Left forelimb (tissue), 1 donor: Measurements from ENCODE around the gene SUDS3.

ENCODE experiments used
- DNase-seq: peaks from one replicate; pipeline ENCODE4 v3.0.0-alpha.2; 2018; ENCODE audit warnings: low spot score

Gene SUDS3

DNA sequence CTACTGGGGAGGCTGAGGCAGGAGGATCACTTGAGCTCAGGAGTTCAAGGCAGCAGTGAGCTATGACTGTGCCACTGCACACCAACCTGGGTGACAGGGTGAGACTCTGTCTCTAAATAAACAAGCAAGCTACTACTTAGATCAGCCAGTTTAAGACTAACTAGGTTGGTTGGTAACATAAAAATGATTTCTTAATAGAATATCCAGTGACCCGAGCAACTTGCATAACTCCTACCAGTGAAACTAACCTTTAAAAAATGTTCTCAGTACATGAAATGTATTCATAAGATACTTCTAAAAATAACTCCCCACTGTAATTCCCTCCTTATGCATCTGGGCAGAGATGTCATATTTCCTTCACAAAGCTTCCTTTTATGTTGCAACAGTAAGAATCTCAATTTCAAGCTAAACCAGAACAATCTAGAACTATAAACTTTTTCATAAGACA lies 19.5 kb upstream of the SUDS3 start:
- DNase-seq, result no peak

DNA sequence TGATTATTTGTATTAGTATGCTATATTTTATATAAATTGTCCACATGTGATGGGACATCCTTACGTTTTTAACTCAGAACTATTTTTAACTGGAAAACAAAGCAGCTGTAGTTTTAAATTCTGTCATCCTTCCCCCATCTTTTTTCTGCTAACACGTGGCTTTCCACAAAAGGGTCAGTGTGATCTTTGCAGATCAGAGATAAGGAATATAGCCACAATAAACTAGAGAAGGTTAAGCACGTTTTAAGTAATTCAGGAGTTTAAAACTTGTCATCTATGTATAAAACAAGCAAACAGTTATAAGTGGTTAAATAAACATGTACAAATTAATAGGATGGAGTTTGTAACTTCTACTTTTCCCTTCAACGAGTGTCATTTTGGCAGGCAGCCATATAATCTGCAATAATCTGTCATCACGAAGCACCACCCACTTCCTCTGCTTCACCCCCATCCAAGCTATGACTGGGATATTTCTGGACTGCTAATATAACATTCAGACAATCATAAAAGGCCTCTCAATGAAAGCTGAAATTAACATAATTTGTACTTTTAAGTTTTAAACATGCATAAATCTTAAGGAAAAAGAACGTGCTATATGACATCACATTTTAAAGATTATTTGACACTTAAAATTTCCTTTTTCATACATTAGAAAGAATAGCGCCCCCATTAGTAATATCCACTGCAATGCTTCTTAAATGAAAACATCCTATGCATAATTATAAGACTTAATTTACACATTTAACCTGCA lies 18.9 kb upstream of the SUDS3 start:
- no peak for DNase-seq

DNA sequence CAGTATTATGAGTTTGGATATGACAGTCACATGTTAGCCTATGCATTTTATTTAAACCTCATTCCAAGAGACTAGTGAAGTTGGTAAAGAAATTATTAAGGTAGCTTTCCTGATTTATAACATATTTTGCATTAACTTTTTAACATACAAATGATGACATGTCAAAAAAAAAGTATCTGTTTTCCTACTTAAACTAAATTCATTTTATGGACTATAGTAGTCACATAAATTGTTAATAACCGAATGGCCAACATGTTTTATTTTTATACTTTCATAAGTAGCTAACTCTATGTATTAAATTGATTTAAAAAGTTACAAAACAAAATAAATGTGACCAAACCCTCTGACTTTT lies 18.4 kb upstream of the SUDS3 start:
- DNase-seq, result no peak

- DNase-seq, result no peak
Measured at GRCh38 chr12:118358612-118359540, 17.5 kb upstream of the SUDS3 start.

GRCh38 chr12:118359541-118359915 lies 16.8 kb upstream of the SUDS3 start:
- no peak for DNase-seq

GRCh38 chr12:118361092-118361404 lies 15.3 kb upstream of the SUDS3 start:
- no peak for DNase-seq

DNA sequence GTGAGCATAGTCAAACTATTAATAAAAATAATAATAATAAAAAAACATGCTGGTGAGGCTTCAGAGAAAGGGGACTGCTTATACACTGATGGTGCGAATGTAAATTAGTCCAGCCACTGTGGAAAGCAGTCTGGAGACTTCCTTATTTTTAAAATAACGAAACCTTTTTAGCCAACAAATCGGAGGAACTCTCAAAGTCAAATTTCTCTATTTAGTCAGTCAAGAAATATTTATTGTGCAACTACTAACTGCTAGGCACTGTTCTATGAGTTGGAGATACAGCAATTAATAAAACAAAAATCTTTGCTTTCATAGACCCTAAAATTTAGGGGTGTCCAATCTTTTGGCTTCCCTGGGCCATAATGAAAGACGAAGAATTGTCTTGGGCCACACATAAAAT lies 14.5 kb upstream of the SUDS3 start:
- no peak for DNase-seq

DNA sequence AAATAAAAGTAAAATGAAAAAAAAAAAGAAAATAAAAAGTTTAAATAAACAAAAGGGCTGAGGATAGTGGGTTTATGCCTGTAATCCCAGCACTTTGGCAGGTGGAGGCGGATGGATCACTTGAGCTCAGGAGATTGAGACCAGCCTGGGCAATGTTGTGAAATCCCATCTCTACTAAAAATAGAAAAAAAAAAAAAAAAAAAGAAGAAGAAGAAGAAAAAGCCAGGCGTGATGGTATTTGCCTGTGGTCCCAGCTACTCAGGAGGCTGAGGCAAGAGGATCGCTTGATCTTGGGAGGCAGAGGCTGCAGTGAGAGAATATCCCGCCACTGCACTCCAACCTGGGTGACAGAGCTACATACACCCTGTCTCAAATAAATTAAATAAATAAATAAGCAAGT lies 7.5 kb upstream of the SUDS3 start:
- DNase-seq, result no peak

- DNase-seq, result no peak
Measured at GRCh38 chr12:118370601-118371000, 5.8 kb upstream of the SUDS3 start.

DNA sequence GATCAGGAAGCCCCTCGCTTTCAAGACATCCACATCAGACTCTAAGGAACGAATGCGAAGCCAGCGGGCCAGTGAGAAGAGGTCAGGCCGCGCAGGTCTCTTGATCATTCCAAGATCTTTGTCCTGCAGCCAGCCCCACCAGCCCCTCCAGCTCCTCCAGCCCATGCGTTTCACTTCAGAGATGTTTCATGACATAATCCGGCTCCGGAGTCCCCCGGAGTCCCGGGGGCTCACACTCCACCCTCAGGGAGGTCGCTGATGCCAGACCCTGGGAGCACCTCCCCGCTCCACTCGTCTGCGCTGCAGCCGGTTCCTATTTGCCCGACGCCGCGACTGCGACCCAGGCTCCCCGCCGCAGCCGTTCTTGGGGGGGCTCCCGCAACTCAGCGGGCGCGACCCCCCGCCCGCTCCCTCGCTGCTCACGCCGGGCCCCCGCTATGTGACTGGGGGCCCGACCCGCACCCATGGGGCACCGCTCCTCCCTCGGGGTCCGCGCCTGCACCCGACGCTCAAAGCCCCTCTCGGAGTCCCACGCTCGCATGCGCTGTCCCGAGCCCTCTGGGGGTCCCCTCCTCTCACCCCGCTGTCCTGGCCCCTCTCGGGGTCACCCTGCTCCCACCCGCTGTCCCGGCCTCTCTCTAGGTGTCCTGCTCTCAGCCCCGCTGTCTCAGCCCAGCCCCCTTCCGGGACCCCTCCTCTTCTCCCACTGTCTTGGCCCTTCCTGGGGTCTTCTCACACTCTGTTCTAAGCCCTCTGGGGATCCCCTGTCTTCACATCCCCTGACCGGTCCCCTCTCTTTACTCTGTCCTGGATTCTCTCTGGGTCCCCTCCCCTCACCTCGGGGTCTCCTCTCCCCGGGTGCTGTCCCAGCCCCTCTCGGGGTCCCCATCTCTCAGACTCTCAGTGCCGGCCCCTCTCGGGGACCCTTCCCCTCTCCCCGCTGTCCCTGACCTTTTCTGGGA lies 4.8 kb upstream of the SUDS3 start:
- no peak for DNase-seq

DNA sequence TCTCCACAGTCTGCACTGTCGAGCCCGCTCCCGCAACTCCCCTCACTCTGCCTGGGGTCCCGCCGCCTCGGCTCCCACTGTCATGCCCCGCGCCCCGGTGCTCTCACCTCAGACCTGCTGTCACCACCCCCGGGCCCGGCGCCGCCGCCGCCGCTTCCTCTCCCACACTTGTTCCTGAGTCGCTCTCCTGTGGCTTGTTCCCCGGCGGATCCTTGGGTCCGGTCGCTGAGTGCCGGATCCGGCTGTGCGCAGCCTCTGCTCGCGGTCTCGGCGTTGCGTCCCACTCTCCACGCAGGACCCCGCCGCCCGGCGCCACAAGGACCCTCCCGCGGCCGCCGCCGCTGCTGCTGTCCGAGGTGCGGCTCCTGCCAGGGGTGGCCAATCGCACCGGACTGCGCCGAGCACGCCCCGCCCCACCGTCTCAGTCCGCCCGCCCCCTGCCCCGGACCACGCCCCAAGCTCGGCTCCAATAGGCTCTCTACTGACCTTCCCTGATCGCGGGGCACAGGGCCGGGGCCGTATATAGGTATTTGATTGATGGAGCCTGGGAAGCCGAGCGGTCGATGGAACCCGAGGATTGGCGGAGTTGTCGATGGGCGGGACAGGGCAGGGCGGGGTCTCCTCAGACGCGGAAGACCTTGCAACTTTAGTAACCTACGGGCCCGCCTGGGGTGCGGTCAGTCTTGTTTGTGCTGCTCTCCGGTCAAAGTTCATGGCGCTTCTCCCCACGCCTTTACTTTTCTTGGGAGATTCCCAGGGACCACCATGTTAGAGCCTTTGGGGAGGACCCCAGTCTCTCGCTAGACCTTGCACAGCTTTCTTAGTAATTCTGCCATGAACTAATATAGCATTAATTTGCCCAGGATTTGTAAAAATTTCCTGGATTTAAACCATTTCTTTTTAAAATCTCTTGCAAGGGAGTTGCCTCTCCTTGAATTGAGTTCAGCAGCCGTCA lies 3.5 kb upstream of the SUDS3 start, which contains the start of gene TAOK3:
Gene TAOK3 (minus strand): TSS at position 367 of the 955 bp plus-strand sequence. CDS start 117,340 bp downstream, outside the sequence.
- peak; percentile 98 for DNase-seq

GRCh38 chr12:118373616-118374015 lies 2.7 kb upstream of the SUDS3 start:
- DNase-seq, result no peak

GRCh38 chr12:118374126-118374725 lies 2.1 kb upstream of the SUDS3 start:
- DNase-seq, result no peak

- DNase-seq, result no peak
Measured at GRCh38 chr12:118374909-118375308, 1.4 kb upstream of the SUDS3 start.

- no peak for DNase-seq
Measured at GRCh38 chr12:118375348-118375747, 1.0 kb upstream of the SUDS3 start.

DNA sequence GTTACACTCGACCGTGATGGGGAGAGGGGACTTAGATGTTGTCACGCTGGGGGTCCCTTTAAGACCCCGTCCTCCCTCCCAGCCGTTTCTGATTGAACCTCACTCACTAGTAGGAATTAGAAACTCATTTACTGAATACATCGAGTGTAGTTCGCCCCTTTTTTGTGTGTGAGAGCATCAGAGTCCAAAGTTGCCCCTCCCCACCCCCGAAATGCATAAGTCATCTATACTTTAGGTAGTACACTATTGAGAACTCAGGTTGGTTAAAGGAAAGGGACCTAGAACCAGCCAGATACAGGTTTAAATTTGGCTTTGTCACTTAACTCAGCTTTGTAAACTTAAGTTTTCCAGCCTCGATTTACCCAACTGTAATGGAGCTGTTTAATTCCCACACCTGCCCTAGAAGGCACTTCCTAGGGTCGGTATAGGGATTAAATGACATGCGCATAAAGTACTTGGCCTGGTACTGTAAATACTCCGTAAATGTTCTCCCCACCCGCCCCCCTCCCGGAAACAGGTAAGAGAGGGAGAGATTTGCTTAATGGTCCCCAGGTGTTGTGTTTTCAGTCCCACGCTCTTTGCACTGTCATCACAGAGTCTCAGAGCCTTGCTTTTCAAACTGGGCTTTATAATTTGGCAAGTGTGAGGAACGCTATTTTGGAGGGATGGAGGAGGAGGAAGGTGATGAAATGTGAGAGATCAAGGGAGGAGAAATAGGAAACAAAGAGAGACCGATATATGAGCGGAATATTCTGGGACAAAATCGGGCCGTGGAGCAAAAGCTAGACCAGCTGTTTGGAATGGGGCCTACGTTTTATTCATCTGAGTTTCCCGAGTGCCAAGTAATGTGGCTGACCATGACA lies 897 bp downstream of the SUDS3 start:
- DNase-seq, result no peak

- peak; percentile 80 for DNase-seq
Measured at GRCh38 chr12:118377884-118378470, 1.6 kb downstream of the SUDS3 start.

GRCh38 chr12:118391424-118391823 lies 15.1 kb downstream of the SUDS3 start:
- no peak for DNase-seq

- no peak for DNase-seq
Measured at GRCh38 chr12:118391836-118392235, 15.5 kb downstream of the SUDS3 start.
